ENCODE measurements around the gene IRF5.

- TF ChIP-seq CTCF (conservative IDR thresholded peaks at IDR 0.05; ENCODE audit: low read depth, low read length) (no peak), EZH2 (IDR thresholded peaks at IDR 0.05; ENCODE audit: borderline replicate concordance, low read depth, low read length, poor library complexity, severe bottlenecking) (no peak)
Observed at GRCh38 chr7:128993419-128993818, 55.7 kb downstream of the IRF5 start.
